ENCODE results near the gene CYP2U1.

The CYP2U1 gene

GRCh38 chr4:107972605-107973004 is 41.3 kb downstream of the CYP2U1 start:
- no peak overlapping the region for H3K4me3 ChIP-seq (ENCODE audit: low read length)
- DNase-seq (ENCODE audit: low read depth): no peak
- TF ChIP-seq CTCF (conservative IDR thresholded peaks at IDR 0.05; ENCODE audit: low read length): no peak

DNA sequence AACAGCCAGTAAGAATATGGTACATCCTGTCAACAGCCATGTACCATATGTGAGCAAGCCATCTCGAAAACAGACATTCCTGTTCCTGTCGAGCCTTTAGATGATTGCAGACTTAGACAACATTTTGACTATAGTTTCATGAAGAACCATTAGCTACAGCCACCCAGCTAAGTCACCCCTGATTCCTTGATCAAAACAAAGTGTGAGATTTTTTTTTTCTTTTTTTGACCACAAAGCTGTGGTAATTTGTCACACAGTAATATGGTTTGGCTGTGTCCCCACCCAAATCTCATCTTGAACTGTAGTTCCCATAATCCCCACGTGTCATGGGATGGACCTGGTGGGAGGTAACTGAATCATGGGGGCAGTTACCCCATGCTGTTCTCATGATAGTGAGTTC is 43.2 kb downstream of the CYP2U1 start:
- no peak for TF ChIP-seq CTCF (conservative IDR thresholded peaks at IDR 0.05; ENCODE audit: low read length)
- DNase-seq (ENCODE audit: low read depth): no peak
- no peak overlapping the region for H3K4me3 ChIP-seq (ENCODE audit: low read length)

- H3K4me3 ChIP-seq (ENCODE audit: low read length): no peak overlapping the region
- TF ChIP-seq CTCF (conservative IDR thresholded peaks at IDR 0.05; ENCODE audit: low read length): no peak
- no peak for DNase-seq (ENCODE audit: low read depth)
Measured at GRCh38 chr4:107977482-107977881, 46.1 kb downstream of the CYP2U1 start.

- no peak for TF ChIP-seq CTCF (conservative IDR thresholded peaks at IDR 0.05; ENCODE audit: low read length)
- no peak overlapping the region for H3K4me3 ChIP-seq (ENCODE audit: low read length)
- no peak for DNase-seq (ENCODE audit: low read depth)
Measured at GRCh38 chr4:107977966-107978705, 46.8 kb downstream of the CYP2U1 start.

DNA sequence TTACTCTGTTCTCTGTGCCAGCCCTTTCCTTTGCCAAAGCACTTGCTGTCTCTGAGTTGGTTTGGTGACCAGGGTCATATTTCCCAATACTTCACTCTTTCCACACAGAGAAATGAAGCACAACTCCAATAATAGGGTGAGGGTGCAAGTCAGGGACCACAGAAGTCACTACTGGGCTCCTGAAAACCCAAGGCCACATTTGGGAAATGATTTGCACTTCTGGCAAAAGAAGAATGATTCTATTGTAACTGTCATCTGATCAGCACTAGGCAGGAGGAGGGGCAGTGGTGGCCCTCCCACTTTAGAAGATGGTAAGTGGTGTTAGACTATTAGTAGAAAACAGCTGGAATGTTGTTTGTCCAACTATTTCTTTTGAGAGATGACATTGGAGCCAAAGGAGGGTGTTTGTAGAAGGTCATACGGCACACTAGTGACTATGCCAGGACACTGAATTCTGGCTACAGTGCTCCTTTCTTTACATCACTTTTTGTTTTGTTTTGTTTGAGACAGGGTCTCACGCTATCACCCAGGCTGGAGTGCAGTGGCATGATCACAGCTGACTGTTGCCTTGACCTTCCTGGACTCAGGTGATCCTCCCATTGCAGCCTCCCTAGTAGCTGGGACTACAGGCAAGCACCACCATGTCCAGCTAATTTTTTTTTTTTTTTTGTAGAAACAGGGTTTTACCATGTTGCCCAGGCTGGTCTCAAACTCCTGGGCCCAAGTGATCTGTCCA is 47.5 kb downstream of the CYP2U1 start:
- TF ChIP-seq CTCF (conservative IDR thresholded peaks at IDR 0.05; ENCODE audit: low read length): no peak
- DNase-seq (ENCODE audit: low read depth): no peak
- H3K4me3 ChIP-seq (ENCODE audit: low read length): no peak overlapping the region

- H3K4me3 ChIP-seq (ENCODE audit: low read length): no peak overlapping the region
- no peak for TF ChIP-seq CTCF (conservative IDR thresholded peaks at IDR 0.05; ENCODE audit: low read length)
- DNase-seq (ENCODE audit: low read depth): no peak
Measured at GRCh38 chr4:107987916-107988762, 56.8 kb downstream of the CYP2U1 start.
